A549 (cell line): ENCODE data around the gene GABRR2.

Experiments
- CTCF ChIP-seq: fragments of >200 bp; sonication (Bioruptor Twin); formaldehyde crosslinking; IDR thresholded peaks from 3 replicates; pipeline ENCODE4 v1.5.1; 2016
- EP300 ChIP-seq, 2 experiments: fragments of >200 bp; sonication (Bioruptor Twin); formaldehyde crosslinking; IDR thresholded peaks; 2 replicates in 1 of 2; 3 replicates in 1 of 2; pipeline ENCODE4 v1.6.1; 2016 to 2017
- REST ChIP-seq: fragments of 200-600 bp; sonication (generic); IDR thresholded peaks from 2 replicates; pipeline ENCODE4 v1.6.1; 2016; ENCODE audit warnings: antibody characterized with exemption, mild to moderate bottlenecking, moderate library complexity
- RFX5 ChIP-seq: fragments of 450-650 bp; IDR thresholded peaks from 2 replicates; pipeline ENCODE4 v1.7.1; 2014; ENCODE audit warnings: antibody characterized with exemption, mild to moderate bottlenecking, moderate library complexity

- TF ChIP-seq CTCF: no peak
- TF ChIP-seq EP300 (IDR thresholded peaks at IDR 0.05): no peak
- TF ChIP-seq REST: no peak
- no peak for TF ChIP-seq RFX5
Measured at GRCh38 chr6:89260832-89261231, 54.3 kb downstream of the GABRR2 start.
